GM18520 (cell line): ENCODE measurements around the gene MRPL49.
A peak's percentile ranks its signal among the peaks of the same experiment; 100 is the strongest.
"Not testable (repeated sequence)": the region's sequence is repeated elsewhere in the genome, so short reads cannot be mapped to it uniquely, and the experiment has no call there.

Experiments
- ATAC-seq: cut with Tn5 transposase; IDR thresholded peaks from one replicate; pipeline ENCODE4 v1.9.1; 2021; ENCODE audit not compliant: unreplicated experiment

MRPL49 gene

GRCh38 chr11:65117206-65118096 lies 4.7 kb upstream of the MRPL49 start, which contains the start of gene ZNHIT2:
Gene ZNHIT2 (minus strand): TSS chr11:65117701. CDS start chr11:65117653, 48 bp downstream.
- peak; percentile 42 for ATAC-seq

GRCh38 chr11:65118097-65118837 lies 3.9 kb upstream of the MRPL49 start:
- no peak for ATAC-seq

GRCh38 chr11:65118891-65119669 lies 3.0 kb upstream of the MRPL49 start:
- not testable (repeated sequence) for ATAC-seq

GRCh38 chr11:65119670-65119995 lies 2.5 kb upstream of the MRPL49 start:
- ATAC-seq = no peak

- no peak for ATAC-seq
Observed at GRCh38 chr11:65120831-65121230, 1.3 kb upstream of the MRPL49 start.

GRCh38 chr11:65121447-65121864 lies 665 bp upstream of the MRPL49 start:
- no peak for ATAC-seq

GRCh38 chr11:65124480-65125196 lies 2.5 kb downstream of the MRPL49 start:
- no peak for ATAC-seq

GRCh38 chr11:65125197-65126056 lies 3.3 kb downstream of the MRPL49 start:
- ATAC-seq = no peak

- no peak for ATAC-seq
Observed at GRCh38 chr11:65126624-65127274, 4.6 kb downstream of the MRPL49 start.

- ATAC-seq = no peak
Observed at GRCh38 chr11:65127473-65128181, 5.5 kb downstream of the MRPL49 start.

GRCh38 chr11:65128182-65129145 lies 6.3 kb downstream of the MRPL49 start:
- ATAC-seq = no peak

- no peak for ATAC-seq
Observed at GRCh38 chr11:65129649-65130441, 7.7 kb downstream of the MRPL49 start.

GRCh38 chr11:65130631-65131416 lies 8.7 kb downstream of the MRPL49 start:
- ATAC-seq = no peak

GRCh38 chr11:65131417-65131776 lies 9.3 kb downstream of the MRPL49 start:
- ATAC-seq = no peak

- ATAC-seq = no peak
Observed at GRCh38 chr11:65131895-65132237, 9.7 kb downstream of the MRPL49 start.
